GM21737 (cell line): ENCODE measurements around the gene CXCL1.

Experiments used
- ATAC-seq: cut with Tn5 transposase; IDR thresholded peaks from one replicate; pipeline ENCODE4 v1.9.1; 2021; ENCODE audit warnings: mild to moderate bottlenecking, moderate library complexity; ENCODE audit not compliant: unreplicated experiment

Gene CXCL1

GRCh38 chr4:73912191-73912590 is 43.0 kb downstream of the CXCL1 start:
- no peak for ATAC-seq

DNA sequence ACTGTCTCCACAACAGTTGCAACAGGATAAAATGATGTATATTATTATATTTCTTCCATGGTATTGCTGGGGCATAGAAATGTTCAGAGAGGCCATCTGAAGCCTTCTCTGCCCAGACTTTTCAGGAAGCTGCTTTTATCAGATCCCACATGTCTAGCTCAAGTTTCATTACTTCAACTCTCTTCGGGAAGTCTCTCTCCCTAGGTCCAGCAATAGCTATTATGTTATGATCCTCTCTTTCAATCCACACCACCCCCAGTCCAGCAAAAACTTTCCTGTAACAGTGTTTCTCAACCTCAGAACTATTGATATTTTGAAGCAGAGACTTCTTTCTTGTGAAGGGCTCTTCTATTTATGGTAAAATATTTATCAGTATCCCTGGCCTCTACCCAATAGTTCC is 44.9 kb downstream of the CXCL1 start:
- ATAC-seq: no peak

GRCh38 chr4:73916172-73916925 is 47.2 kb downstream of the CXCL1 start:
- no peak for ATAC-seq

DNA sequence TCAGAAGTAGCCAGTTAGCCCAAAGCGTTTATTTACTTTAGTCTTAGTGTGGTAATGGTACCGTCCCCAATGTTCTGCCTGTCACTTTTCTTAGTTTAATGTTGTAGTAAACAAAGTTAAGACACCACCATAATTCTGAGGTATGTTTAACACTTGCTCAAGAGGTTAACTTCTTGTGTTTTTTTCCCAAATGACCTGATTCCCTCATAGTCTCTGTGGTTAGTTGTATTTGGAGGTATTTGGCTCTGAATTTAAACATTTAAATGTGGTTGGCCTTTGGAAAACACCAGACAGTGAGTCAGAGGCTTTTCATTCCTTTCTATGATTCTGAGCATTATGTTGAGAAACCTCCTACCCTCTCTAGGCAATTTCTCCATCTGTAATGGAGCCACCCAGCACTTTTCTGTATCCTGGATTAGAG is 47.9 kb downstream of the CXCL1 start:
- no peak for ATAC-seq

DNA sequence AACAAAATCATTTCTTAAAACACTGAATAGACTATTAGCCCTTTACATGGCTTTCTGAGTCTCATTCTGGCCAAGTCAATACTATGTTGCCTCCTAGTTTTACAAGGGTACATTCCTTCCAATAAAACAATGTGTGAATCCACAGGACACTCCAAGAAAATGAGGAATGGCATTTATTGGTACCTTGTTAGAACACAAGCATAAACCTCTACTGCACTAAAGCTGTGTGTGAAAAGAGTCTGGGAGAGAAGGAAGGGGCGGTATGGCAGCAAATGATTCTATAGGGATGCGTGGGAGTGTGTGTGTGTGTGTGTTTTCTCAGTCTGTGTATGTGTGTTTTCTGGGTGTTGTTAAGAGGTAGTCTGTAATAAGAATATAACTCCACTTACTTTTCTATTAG is 48.9 kb downstream of the CXCL1 start:
- no peak for ATAC-seq

GRCh38 chr4:73919691-73920090 is 50.5 kb downstream of the CXCL1 start:
- ATAC-seq: no peak
